HepG2 (cell line): ENCODE data around the gene TEX19. TPM values are rescaled to one million over a fixed set of nuclear protein-coding genes. Genes with fewer than 3 reads are reported as not detected.

Source experiments
- BHLHE40 ChIP-seq: IDR thresholded peaks from 2 replicates; pipeline ENCODE4 v1.6.1; 2011; ENCODE audit warnings: low read length, improper control_type of control experiment
- CHD4 ChIP-seq: fragments of 200-600 bp; sonication (generic); IDR thresholded peaks from 2 replicates; pipeline ENCODE4 v1.7.0; 2017; ENCODE audit warnings: mild to moderate bottlenecking, low read length, borderline replicate concordance
- MIER2 ChIP-seq: IDR thresholded peaks from 2 replicates; pipeline ENCODE4 v1.6.1; 2016; ENCODE audit warnings: missing biosample characterization, missing genetic modification reagents
- MTERF4 ChIP-seq: sonication (generic); formaldehyde crosslinking; IDR thresholded peaks from 2 replicates; pipeline ENCODE4 v1.8.0; 2023; ENCODE audit warnings: mild to moderate bottlenecking, missing genetic modification reagents
- NFATC3 ChIP-seq: sonication (generic); formaldehyde crosslinking; IDR thresholded peaks from 2 replicates; pipeline ENCODE4 v1.5.1; 2020; ENCODE audit warnings: mild to moderate bottlenecking, missing genetic modification reagents
- NFE2 ChIP-seq: sonication (generic); formaldehyde crosslinking; IDR thresholded peaks from 2 replicates; pipeline ENCODE4 v1.4.0; 2020; ENCODE audit warnings: missing genetic modification reagents
- ONECUT2 ChIP-seq: sonication (generic); formaldehyde crosslinking; IDR thresholded peaks from 2 replicates; pipeline ENCODE4 v1.4.0; 2020; ENCODE audit warnings: missing genetic modification reagents
- PCBP2 ChIP-seq: fragments of 200-400 bp; formaldehyde crosslinking; optimal IDR thresholded peaks from 2 replicates; pipeline ENCODE3; 2018; ENCODE audit warnings: low read length, low read depth; ENCODE audit not compliant: poor library complexity, severe bottlenecking
- RBM39 ChIP-seq: fragments of 200-400 bp; formaldehyde crosslinking; IDR thresholded peaks from one replicate; pipeline ENCODE4 v1.6.1; 2018; ENCODE audit warnings: antibody characterized with exemption, mild to moderate bottlenecking, low read depth, low read length; ENCODE audit not compliant: poor library complexity, severe bottlenecking
- ZNF234 ChIP-seq: sonication (generic); formaldehyde crosslinking; conservative IDR thresholded peaks from 2 replicates; pipeline ENCODE4 v1.5.1; 2020; ENCODE audit warnings: mild to moderate bottlenecking, missing genetic modification reagents
- ZNF281 ChIP-seq: sonication (generic); formaldehyde crosslinking; IDR thresholded peaks from 2 replicates; pipeline ENCODE4 v1.4.0; 2020; ENCODE audit warnings: missing genetic modification reagents, borderline replicate concordance
- ZNF431 ChIP-seq: sonication (generic); formaldehyde crosslinking; IDR thresholded peaks from 2 replicates; pipeline ENCODE4 v1.9.0; 2022; ENCODE audit warnings: missing genetic modification reagents, low read depth, mild to moderate bottlenecking, borderline replicate concordance
- ZNF44 ChIP-seq: sonication (generic); formaldehyde crosslinking; IDR thresholded peaks from 2 replicates; pipeline ENCODE4 v1.5.1; 2020; ENCODE audit warnings: mild to moderate bottlenecking, missing genetic modification reagents
- ZNF441 ChIP-seq: sonication (generic); formaldehyde crosslinking; IDR thresholded peaks from 2 replicates; pipeline ENCODE4 v1.7.0; 2021; ENCODE audit warnings: missing genetic modification reagents, borderline replicate concordance
- ZNF652 ChIP-seq: IDR thresholded peaks from 2 replicates; pipeline ENCODE4 v1.6.1; 2016; ENCODE audit warnings: low read depth, borderline replicate concordance
- polyA plus RNA-seq, 8 experiments: library from polyadenylated mRNA; depleted of rRNA in 3 of 8; stranded (reverse) in 7 of 8; unstranded in 1 of 8; fragments of >200 nt; fragmentation: Illumina TruSeq in 4 of 8; extraction: Trizol in 4 of 8; gene quantifications; 2 replicates each; pipeline versions ENCODE4 v1.2.1 to v1.2.3, GENCODE V29; 2011 to 2016; ENCODE audit warnings: low read depth in 4 of 8, missing spikeins in 1 of 8, mixed read lengths in 1 of 8; ENCODE audit not compliant: insufficient read depth in 1 of 8
- total RNA-seq, 5 experiments: library from RNA; depleted of rRNA; stranded (reverse); fragments of >200 nt; fragmentation: Illumina TruSeq; extraction: Trizol; gene quantifications; 2 replicates each; pipeline ENCODE4 v1.2.3, GENCODE V29; 2016; ENCODE audit warnings: low read depth in 1 of 5
- TF ChIP-seq, protein P1 (sequence below): sonication (generic); formaldehyde crosslinking; IDR thresholded peaks from 2 replicates; pipeline ENCODE4 v1.4.0; 2020; ENCODE audit warnings: mild to moderate bottlenecking, missing genetic modification reagents
- TF ChIP-seq, protein P2 (sequence below): sonication (generic); formaldehyde crosslinking; IDR thresholded peaks from 2 replicates; pipeline ENCODE4 v1.5.0; 2020; ENCODE audit warnings: mild to moderate bottlenecking, missing genetic modification reagents
- TF ChIP-seq, protein P3 (sequence below): sonication (generic); formaldehyde crosslinking; IDR thresholded peaks from 2 replicates; pipeline ENCODE4 v1.4.0; 2020; ENCODE audit warnings: missing genetic modification reagents, borderline replicate concordance

TEX19 gene
- total and polyA plus RNA-seq, 2 of the 13 experiments (the other 11 are each of a cell fraction or from before 2014, with no cell fraction given): 1.3 to 6.0 TPM

GRCh38 chr17:82351713-82352488, 7.1 kb upstream of the TEX19 start (continued):
- TF ChIP-seq NFE2 (CRISPR knock-in tag): no peak
- no peak for TF ChIP-seq ZNF431 (CRISPR knock-in tag)
- TF ChIP-seq, protein P1, sequence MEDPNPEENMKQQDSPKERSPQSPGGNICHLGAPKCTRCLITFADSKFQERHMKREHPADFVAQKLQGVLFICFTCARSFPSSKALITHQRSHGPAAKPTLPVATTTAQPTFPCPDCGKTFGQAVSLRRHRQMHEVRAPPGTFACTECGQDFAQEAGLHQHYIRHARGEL (CRISPR knock-in tag): no peak
- TF ChIP-seq ZNF281 (CRISPR knock-in tag): no peak
- no peak for TF ChIP-seq PCBP2
- peak; percentile 92 for TF ChIP-seq MIER2 (CRISPR knock-in tag)
- TF ChIP-seq NFATC3 (CRISPR knock-in tag): no peak
- peak; percentile 86 for TF ChIP-seq RBM39
- TF ChIP-seq, protein P2, sequence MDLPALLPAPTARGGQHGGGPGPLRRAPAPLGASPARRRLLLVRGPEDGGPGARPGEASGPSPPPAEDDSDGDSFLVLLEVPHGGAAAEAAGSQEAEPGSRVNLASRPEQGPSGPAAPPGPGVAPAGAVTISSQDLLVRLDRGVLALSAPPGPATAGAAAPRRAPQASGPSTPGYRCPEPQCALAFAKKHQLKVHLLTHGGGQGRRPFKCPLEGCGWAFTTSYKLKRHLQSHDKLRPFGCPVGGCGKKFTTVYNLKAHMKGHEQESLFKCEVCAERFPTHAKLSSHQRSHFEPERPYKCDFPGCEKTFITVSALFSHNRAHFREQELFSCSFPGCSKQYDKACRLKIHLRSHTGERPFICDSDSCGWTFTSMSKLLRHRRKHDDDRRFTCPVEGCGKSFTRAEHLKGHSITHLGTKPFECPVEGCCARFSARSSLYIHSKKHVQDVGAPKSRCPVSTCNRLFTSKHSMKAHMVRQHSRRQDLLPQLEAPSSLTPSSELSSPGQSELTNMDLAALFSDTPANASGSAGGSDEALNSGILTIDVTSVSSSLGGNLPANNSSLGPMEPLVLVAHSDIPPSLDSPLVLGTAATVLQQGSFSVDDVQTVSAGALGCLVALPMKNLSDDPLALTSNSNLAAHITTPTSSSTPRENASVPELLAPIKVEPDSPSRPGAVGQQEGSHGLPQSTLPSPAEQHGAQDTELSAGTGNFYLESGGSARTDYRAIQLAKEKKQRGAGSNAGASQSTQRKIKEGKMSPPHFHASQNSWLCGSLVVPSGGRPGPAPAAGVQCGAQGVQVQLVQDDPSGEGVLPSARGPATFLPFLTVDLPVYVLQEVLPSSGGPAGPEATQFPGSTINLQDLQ (CRISPR knock-in tag): no peak
- no peak for TF ChIP-seq CHD4
- TF ChIP-seq MTERF4: no peak; the same call in 1 of the 2 replicates
- no peak for TF ChIP-seq ZNF44 (CRISPR knock-in tag)
- peak; percentile 51; the same call in 1 of the 2 replicates for TF ChIP-seq ONECUT2
- TF ChIP-seq ZNF441 (CRISPR knock-in tag): no peak
- TF ChIP-seq ZNF652: no peak
- TF ChIP-seq ZNF234 (CRISPR knock-in tag): no peak
- TF ChIP-seq BHLHE40: peak; percentile 53; the same call in 1 of the 2 replicates
- TF ChIP-seq, protein P3, sequence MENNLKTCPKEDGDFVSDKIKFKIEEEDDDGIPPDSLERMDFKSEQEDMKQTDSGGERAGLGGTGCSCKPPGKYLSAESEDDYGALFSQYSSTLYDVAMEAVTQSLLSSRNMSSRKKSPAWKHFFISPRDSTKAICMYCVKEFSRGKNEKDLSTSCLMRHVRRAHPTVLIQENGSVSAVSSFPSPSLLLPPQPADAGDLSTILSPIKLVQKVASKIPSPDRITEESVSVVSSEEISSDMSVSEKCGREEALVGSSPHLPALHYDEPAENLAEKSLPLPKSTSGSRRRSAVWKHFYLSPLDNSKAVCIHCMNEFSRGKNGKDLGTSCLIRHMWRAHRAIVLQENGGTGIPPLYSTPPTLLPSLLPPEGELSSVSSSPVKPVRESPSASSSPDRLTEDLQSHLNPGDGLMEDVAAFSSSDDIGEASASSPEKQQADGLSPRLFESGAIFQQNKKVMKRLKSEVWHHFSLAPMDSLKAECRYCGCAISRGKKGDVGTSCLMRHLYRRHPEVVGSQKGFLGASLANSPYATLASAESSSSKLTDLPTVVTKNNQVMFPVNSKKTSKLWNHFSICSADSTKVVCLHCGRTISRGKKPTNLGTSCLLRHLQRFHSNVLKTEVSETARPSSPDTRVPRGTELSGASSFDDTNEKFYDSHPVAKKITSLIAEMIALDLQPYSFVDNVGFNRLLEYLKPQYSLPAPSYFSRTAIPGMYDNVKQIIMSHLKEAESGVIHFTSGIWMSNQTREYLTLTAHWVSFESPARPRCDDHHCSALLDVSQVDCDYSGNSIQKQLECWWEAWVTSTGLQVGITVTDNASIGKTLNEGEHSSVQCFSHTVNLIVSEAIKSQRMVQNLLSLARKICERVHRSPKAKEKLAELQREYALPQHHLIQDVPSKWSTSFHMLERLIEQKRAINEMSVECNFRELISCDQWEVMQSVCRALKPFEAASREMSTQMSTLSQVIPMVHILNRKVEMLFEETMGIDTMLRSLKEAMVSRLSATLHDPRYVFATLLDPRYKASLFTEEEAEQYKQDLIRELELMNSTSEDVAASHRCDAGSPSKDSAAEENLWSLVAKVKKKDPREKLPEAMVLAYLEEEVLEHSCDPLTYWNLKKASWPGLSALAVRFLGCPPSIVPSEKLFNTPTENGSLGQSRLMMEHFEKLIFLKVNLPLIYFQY: 0 out of 2 replicates have a peak, but pooled peaks have one; percentile 47
